T-helper 22 cell (primary cell): ENCODE measurements around the gene MTX1.
A peak's percentile ranks its signal among the peaks of the same experiment; 100 is the strongest.
"Not testable (repeated sequence)": the region's sequence is repeated elsewhere in the genome, so short reads cannot be mapped to it uniquely, and the experiment has no call there.

Experiments used
- DNase-seq: peaks from one replicate; pipeline ENCODE4 v3.0.0-alpha.2; 2020; ENCODE audit warnings: low read depth

The MTX1 gene

DNA sequence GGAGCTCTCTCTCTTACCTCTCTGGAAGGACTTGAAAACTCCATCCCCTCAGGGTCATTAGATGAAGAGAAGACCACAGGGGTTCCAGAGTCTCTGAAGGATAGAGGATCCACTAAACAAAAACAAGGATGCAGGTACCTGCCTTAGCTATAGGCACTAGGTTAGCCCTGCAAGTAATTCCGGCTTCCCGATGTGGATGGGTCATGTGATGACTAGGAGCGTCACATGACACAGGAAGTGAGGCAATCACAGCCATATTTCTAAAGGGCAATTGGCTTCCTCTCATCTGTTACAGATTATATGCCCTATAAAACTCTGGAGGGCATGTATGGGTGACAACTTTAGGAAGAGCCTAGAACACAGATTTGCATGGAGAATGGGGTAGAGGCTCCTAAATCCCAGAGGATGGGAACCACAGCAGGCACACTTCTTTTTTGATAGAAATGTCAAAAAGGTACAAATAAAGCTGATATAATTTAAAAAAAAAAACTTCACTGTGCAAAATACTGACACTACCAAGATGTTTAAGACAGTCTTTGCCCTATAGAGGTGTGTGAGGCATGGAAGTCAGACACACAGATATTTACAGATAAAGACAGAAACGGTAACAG lies 32.7 kb downstream of the MTX1 start:
- DNase-seq, result peak; percentile 60

- no peak for DNase-seq
These were observed 33.4 kb downstream of the MTX1 start for GRCh38 chr1:155241841-155242264.

GRCh38 chr1:155242805-155243358 lies 34.4 kb downstream of the MTX1 start:
- no peak for DNase-seq

DNA sequence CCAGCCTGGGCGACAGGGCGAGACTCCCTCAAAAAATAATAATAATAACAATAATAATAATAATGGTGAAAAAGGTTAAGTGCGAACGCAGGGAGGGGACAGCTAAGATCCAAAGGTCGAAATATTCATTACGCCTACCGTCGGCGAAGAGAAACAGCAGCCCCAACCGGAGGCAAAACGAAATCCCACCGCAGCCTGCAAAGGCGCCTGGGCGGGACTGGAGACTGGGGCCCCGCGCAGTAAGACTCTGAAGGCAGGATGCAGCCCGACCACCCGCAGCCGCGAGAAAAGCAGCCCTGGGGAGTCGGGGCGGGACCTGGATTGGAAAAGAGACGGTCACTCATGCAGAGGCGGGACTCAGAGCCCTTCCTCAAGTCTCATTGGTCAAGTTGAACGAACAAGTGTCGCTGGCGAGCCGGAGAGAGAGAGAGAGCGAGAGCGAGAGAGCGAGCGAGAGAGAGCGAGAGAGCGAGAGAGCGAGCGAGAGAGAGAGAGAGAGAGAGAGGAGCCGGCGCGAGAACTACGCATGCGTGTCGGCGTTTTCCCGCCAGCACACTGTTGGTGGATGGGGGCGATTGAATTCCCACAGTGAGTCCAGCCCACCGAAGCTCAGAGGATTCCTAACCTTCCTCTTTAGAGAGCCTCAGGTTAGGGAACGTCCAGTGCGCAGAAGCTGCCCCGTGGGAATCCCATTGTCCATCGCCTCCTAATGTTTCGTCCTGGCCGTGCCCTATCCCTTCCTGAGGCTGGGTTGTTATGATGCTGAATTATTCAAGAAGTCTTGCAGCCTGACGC lies 36.1 kb downstream of the MTX1 start:
- DNase-seq, result peak; percentile 94

GRCh38 chr1:155245163-155245524 lies 36.6 kb downstream of the MTX1 start:
- DNase-seq, result no peak

GRCh38 chr1:155246796-155247195 lies 38.3 kb downstream of the MTX1 start:
- DNase-seq, result not testable (repeated sequence)

GRCh38 chr1:155247667-155248553 lies 39.4 kb downstream of the MTX1 start:
- no peak for DNase-seq

DNA sequence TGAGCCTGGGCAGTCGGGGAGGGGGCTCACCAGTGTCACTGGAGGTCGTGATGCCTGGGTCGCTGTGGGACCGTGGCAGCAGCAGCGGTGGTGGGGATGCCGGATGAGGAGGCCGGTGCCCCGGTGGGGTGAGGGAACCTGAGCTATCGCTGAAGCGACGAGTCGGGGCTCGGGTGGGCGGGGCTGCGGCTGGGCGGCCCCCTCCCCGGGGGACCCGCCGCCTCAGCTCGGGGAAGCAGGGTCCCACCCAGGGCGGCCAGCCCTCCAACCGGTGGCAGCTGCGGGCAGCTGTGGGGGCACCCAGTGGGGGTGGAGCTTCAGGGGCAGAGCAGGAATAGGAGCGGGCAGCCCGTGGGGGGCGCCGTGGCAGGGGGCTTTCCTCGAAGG lies 41.7 kb downstream of the MTX1 start:
- no peak for DNase-seq

DNA sequence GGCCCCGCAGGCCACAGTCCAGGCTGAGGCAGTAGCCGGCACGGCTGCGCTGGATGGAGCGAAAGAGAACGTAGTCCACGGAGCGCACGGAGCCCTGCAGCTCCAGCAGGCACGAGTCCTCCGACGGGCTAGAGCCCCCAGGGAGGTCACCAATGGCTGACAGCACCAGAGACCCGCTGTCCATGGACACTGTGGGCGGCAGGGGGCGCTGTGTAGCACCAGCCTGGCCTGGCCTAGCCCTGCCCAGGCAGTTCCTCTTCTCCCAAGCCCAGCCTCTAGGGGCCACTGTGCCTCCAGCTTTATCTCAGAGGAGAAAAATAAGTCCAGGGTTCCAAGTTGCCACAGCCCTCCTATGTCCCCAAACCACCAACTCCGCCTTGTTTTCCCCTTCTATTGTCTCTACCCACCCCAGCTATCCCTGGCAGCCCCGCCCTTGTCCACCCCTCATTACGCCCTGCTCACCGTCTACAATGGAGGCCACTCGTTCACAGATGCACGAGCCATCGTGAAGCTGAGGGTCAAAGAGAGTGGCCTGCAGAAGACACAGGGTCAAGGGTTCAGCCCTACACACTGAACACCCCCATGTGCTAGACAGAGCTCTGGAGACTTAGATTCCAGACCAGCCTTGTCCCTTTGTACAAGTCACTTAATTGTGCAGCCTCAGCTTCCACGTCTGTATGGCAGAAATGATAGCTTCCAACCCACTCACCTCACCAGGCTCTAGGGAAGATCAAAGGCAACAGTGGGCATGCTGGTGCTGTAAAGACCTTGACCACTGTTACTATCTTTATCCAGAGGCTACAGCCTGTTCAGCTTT lies 42.3 kb downstream of the MTX1 start:
- peak; percentile 83 for DNase-seq

DNA sequence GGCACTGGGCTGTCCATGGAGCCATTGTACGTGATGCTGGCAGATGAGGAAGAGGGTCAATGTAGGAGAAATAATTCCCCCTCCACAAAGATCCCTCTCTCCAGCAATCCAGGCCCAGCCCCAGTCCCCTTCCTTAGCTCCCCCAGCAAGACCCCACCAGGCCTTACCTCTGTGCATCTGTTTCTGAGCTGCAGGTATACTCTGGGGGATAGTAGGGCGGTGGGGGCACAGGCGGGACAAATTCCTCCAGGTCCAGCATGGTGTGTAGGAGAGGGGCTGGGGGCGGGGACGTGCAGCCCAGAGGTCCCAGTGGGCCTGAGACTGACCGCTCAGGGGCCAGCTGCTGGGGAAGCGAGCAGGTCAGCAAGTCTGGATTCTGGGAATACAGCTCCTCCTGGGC lies 43.1 kb downstream of the MTX1 start:
- no peak for DNase-seq

DNA sequence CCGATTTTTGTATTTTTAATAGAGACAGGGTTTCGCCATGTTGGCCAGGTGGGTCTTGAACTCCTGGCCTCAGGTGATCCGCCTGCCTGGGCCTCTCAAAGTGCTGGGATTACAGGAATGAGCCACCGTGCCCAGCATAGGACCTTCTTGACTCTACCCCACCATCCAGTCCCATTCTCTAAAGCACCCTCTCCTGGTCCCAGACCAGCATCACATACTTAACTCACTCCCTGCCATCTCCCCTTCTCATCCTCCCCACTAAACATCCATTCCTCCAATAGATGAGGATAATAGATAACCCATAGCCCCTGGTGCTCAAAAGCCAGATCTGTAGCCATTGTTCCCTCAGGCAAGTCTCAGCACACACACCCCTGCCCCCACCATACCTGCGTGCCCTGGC lies 44.7 kb downstream of the MTX1 start:
- no peak for DNase-seq

DNA sequence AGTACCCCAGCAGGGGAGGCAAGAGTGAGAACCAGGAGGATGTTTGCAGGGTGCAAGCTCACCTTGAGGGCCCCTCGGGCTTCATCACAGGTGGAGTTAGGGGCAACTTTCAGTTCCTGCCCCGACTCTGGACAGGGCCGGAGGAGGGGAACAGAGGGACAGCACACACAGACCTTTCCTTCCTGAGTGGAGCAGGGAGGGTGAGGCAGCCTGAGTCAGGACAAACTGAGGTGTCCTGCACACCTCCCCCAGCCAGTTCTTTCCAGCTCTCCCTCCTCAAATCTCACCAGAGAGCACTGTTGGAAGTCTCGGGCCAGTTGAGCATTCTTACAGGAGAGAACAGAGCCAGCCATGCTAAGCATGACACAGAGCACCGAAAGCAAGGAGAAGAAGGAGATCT lies 45.3 kb downstream of the MTX1 start:
- DNase-seq, result no peak

- no peak for DNase-seq
These were observed 45.8 kb downstream of the MTX1 start for GRCh38 chr1:155254228-155254713.

GRCh38 chr1:155254714-155255242 lies 46.3 kb downstream of the MTX1 start:
- DNase-seq, result no peak

DNA sequence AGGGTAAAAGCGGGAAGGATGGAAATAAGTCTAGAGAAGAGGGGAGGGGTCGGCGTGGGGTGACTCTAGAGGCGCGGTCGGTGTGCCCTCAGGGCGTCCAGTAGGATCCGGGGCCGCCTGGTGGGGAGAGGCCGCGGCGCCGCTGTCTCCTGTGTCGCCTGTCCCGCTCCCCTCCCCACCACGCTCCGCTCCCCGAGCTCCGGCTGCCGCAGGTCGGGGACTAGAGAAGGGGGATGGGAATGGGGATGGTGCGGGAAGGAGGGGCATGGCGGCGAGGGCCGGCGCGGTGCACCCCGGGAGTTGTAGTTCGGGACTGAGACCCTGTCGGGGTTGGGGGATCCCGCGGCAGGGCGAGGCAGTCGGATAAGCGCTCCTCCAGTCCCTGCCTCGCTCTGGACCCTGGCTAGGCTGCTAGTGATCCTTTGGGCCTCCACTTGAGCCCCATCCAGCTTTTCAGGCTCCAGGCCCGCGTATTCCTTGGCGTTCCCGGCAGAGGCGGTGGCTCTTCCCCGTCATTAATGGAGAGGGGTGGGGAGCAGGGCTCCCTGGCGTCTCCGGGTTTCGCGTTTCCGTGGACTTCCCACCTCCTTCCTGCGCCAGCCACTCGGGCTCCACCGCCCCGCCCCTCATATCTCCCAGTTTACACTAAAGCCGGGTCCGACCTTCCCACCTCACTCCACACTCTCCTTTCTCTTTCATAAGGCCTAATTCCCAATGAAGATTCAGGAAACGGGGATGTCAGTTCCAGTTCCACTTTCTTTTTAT lies 46.9 kb downstream of the MTX1 start, which contains the start of gene ENTREP3:
TSS of gene ENTREP3 (minus strand) at position 241 of the 765 bp plus-strand sequence. CDS start 606 bp downstream, outside the sequence.
- DNase-seq, result peak; percentile 65

- no peak for DNase-seq
These were observed 47.8 kb downstream of the MTX1 start for GRCh38 chr1:155256058-155256852.

- DNase-seq, result no peak
These were observed 51.8 kb downstream of the MTX1 start for GRCh38 chr1:155260276-155260675.

DNA sequence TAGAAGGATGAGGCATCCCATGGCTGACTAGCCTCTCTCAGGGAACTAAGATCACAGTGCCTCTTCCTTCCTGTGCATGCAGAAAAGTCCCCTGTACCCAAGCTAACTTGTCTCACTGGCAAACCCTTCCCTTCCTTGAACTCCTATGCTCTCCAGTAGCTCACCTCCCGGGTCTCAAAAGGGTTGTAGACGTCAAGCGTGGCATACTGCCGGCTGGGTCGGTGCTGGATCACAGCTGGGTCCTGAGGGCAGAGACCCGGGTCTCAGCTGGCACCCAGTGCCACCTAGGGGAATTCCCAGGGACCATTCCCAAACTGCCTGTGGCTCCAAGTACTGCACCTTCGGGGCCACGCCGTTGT lies 53.0 kb downstream of the MTX1 start:
- no peak for DNase-seq

DNA sequence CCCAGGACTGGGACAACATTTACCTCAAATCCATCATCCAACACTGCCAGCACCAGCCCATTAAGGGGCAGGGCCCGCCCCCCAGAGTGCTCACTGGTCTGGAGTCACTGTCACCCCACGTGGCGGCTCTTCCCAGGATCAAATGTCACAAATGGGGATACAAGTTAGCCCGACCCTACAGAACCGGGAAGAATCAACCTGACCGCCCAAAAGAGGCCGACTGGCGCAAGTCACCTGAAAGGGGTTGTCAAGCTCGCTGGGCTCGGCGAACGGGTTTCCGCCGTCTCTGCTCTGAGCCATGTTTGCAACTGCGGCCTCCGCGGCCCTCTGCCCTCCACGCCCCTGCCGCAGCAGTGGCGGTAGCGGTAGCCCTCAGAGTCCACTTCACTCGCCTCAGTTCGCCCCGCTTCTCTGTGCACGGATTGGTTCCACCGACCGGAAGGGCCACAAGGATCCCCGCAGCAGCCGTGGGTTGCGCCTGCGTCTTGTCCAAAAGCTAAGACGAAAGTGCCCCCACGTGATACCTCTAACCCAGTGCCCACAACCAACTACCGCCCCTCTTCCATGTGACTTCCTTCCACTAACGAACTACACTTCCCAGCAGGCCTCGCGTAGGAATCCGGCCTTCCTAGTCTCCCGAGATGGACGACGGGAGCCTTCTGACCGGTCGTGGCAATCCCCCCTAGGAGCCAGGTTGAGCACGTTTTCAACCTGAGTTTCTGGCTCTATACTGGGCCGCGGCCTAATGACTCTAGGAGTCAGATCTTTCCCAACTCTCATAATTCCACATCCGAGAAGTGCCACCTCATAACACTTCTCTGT lies 53.6 kb downstream of the MTX1 start, which contains the start of gene SCAMP3:
TSS of gene SCAMP3 (minus strand) at position 509 of the 822 bp plus-strand sequence. CDS start at position 300, 209 bp downstream.
- peak; percentile 86 for DNase-seq
